Loucy (cell line): ENCODE data around the gene TOGARAM2.

Source experiments
- H2AFZ ChIP-seq: fragments of 200-600 bp; sonication (generic); 2 replicates; pipeline ENCODE4 v1.6.0; 2016; ENCODE audit warnings: antibody characterized with exemption, mild to moderate bottlenecking, low read length, moderate library complexity
- H3F3A ChIP-seq: fragments of 200-600 bp; 2 replicates; pipeline ENCODE4 v1.6.0; 2016; ENCODE audit warnings: antibody characterized with exemption, low read depth, mild to moderate bottlenecking
- H3K27me3 ChIP-seq: fragments of 200-600 bp; sonication (generic); 2 replicates; pipeline ENCODE4 v1.6.1; 2014; ENCODE audit warnings: low read length, mild to moderate bottlenecking; ENCODE audit not compliant: insufficient read depth, poor library complexity, severe bottlenecking
- H3K36me3 ChIP-seq: fragments of 200-600 bp; sonication (generic); 2 replicates; pipeline ENCODE4 v1.6.1; 2016; ENCODE audit warnings: low read length; ENCODE audit not compliant: insufficient read depth
- H3K4me1 ChIP-seq: fragments of 200-600 bp; sonication (generic); 2 replicates; pipeline ENCODE4 v1.5.1; 2014; ENCODE audit warnings: low read length, mild to moderate bottlenecking; ENCODE audit not compliant: insufficient read depth, poor library complexity, severe bottlenecking
- H3K4me2 ChIP-seq: fragments of 200-600 bp; sonication (generic); 2 replicates; pipeline ENCODE4 v1.6.0; 2014; ENCODE audit warnings: antibody characterized with exemption, low read length, low read depth, mild to moderate bottlenecking; ENCODE audit not compliant: poor library complexity, severe bottlenecking
- H3K4me3 ChIP-seq: fragments of 200-600 bp; sonication (generic); 2 replicates; pipeline ENCODE4 v1.5.1; 2014; ENCODE audit warnings: low read length, mild to moderate bottlenecking, mixed read lengths; ENCODE audit not compliant: poor library complexity, severe bottlenecking
- H3K79me2 ChIP-seq: fragments of 200-600 bp; sonication (generic); 2 replicates; pipeline ENCODE4 v1.6.1; 2014; ENCODE audit warnings: low read length; ENCODE audit not compliant: insufficient read depth
- H3K9ac ChIP-seq: fragments of 200-600 bp; sonication (generic); 2 replicates; pipeline ENCODE4 v1.6.0; 2014; ENCODE audit warnings: mild to moderate bottlenecking, low read depth, low read length, moderate library complexity; ENCODE audit not compliant: poor library complexity, severe bottlenecking
- H3K9me2 ChIP-seq: fragments of 200-600 bp; sonication (generic); replicated peaks from 2 replicates; pipeline ENCODE4 v1.6.1; 2016; ENCODE audit warnings: low read depth, low read length, mixed read lengths
- H3K9me3 ChIP-seq: fragments of 200-600 bp; sonication (generic); 2 replicates; pipeline ENCODE4 v1.6.1; 2014; ENCODE audit warnings: mild to moderate bottlenecking, antibody characterized with exemption, low read length, low read depth; ENCODE audit not compliant: insufficient read depth
- H4K20me1 ChIP-seq: fragments of 200-600 bp; sonication (generic); 2 replicates; pipeline ENCODE4 v1.6.0; 2014; ENCODE audit warnings: antibody characterized with exemption, low read length, mild to moderate bottlenecking; ENCODE audit not compliant: insufficient read depth, poor library complexity, severe bottlenecking
- CTCF ChIP-seq: fragments of 200-600 bp; sonication (generic); conservative IDR thresholded peaks from 2 replicates; pipeline ENCODE4 v1.5.1; 2014; ENCODE audit warnings: mild to moderate bottlenecking, antibody characterized with exemption, low read length
- EZH2phosphoT487 ChIP-seq: fragments of 200-600 bp; IDR thresholded peaks from 2 replicates; pipeline ENCODE4 v1.6.1; 2018; ENCODE audit warnings: antibody characterized with exemption, mild to moderate bottlenecking, moderate library complexity, borderline replicate concordance

Gene TOGARAM2

GRCh38 chr2:29061616-29062015, 80.5 kb downstream of the TOGARAM2 start:
- TF ChIP-seq CTCF: no peak
- no peak for TF ChIP-seq EZH2phosphoT487
- Histone ChIP-seq H3K79me2 (no peaks in the 10 kb centered on the region), H3K27me3 (no peaks in the 10 kb centered on the region), H3F3A (no peaks in the 10 kb centered on the region), H3K4me2 (no peak overlapping the region), H3K9me3 (no peaks in the 10 kb centered on the region), H3K4me1 (no peaks in the 10 kb centered on the region), H3K36me3 (no peaks in the 10 kb centered on the region), H2AFZ (no peak overlapping the region), H4K20me1 (no peaks in the 10 kb centered on the region), H3K9me2 (no peaks in the 10 kb centered on the region), H3K9ac (no peak overlapping the region), H3K4me3 (no peak overlapping the region)

- Histone ChIP-seq H2AFZ (no peak overlapping the region), H3K4me2 (no peak overlapping the region), H3K9me3 (no peaks in the 10 kb centered on the region), H3F3A (no peaks in the 10 kb centered on the region), H3K4me3 (no peak overlapping the region), H3K27me3 (no peaks in the 10 kb centered on the region), H3K4me1 (no peaks in the 10 kb centered on the region), H3K79me2 (no peaks in the 10 kb centered on the region), H3K36me3 (no peaks in the 10 kb centered on the region), H3K9me2 (no peaks in the 10 kb centered on the region), H3K9ac (no peak overlapping the region), H4K20me1 (no peaks in the 10 kb centered on the region)
- TF ChIP-seq CTCF (no peak), EZH2phosphoT487 (no peak)
Observed at GRCh38 chr2:29062371-29062770, 81.3 kb downstream of the TOGARAM2 start.

- Histone ChIP-seq H3K4me2 (no peak overlapping the region), H3K9ac (no peak overlapping the region), H3K79me2 (no peaks in the 10 kb centered on the region), H3K4me1 (no peaks in the 10 kb centered on the region), H3K9me3 (no peaks in the 10 kb centered on the region), H3F3A (no peaks in the 10 kb centered on the region), H3K36me3 (no peaks in the 10 kb centered on the region), H2AFZ (no peak overlapping the region), H3K4me3 (no peak overlapping the region), H4K20me1 (no peaks in the 10 kb centered on the region), H3K9me2 (no peaks in the 10 kb centered on the region), H3K27me3 (no peaks in the 10 kb centered on the region)
- TF ChIP-seq EZH2phosphoT487 (no peak), CTCF (no peak)
Observed at GRCh38 chr2:29063056-29063455, 82.0 kb downstream of the TOGARAM2 start.
